Panc1 (cell line): Measurements from ENCODE around the gene FBXL15. TPM values are rescaled to one million over a fixed set of nuclear protein-coding genes. Genes with fewer than 3 reads are reported as not detected.

Source experiments
- ATAC-seq: fragments of 200-7000 bp; cut with Tn5 transposase; 2 replicates; pipeline ENCODE4 v1.9.1; 2020; ENCODE audit warnings: mild to moderate bottlenecking, moderate library complexity
- BruUV-seq: library from RNA; stranded (reverse); fragments of 400-500 nt; replicated peaks from 2 replicates; lab custom pipeline; 2021; lab: Mats Ljungman, UMichigan
- CTCF ChIA-PET: fragments of 300-600 bp; sonication (Branson Sonifier 250); formaldehyde crosslinking; loops from one replicate; lab custom pipeline; 2022; ENCODE audit warnings: antibody characterized with exemption; lab: Charles Lee
- POLR2A ChIA-PET: fragments of 300-600 bp; sonication (Branson Sonifier 250); formaldehyde crosslinking; loops from one replicate; lab custom pipeline; 2022; ENCODE audit warnings: antibody characterized with exemption; lab: Charles Lee
- DNase-seq: peaks from one replicate; pipeline ENCODE4 v3.0.0-alpha.2; 2010; ENCODE audit warnings: low read depth, low spot score
- H3K27ac ChIP-seq: 2 replicates; pipeline ENCODE4 v1.5.1; 2011; ENCODE audit warnings: mild to moderate bottlenecking, low read length, inconsistent platforms
- H3K27me3 ChIP-seq: fragments of 200-500 bp; sonication (Bioruptor generic); 2 replicates; pipeline ENCODE4 v1.6.0; 2014; ENCODE audit warnings: low read length, inconsistent platforms; ENCODE audit not compliant: control insufficient read depth, insufficient read depth
- H3K36me3 ChIP-seq: fragments of 200-500 bp; sonication (Bioruptor generic); 2 replicates; pipeline ENCODE4 v1.5.1; 2014; ENCODE audit warnings: inconsistent platforms, mild to moderate bottlenecking, low read length, moderate library complexity; ENCODE audit not compliant: control insufficient read depth, insufficient read depth
- H3K4me1 ChIP-seq: 2 replicates; pipeline ENCODE4 v1.5.1; 2011; ENCODE audit warnings: inconsistent platforms, mild to moderate bottlenecking, low read length, moderate library complexity; ENCODE audit not compliant: control insufficient read depth, insufficient read depth
- H3K4me3 ChIP-seq, 2 experiments: 2 replicates each; pipeline ENCODE4 v1.5.1; 2011 to 2012; ENCODE audit warnings: low read depth in 2 of 2, low read length in 2 of 2, mild to moderate bottlenecking in 2 of 2, inconsistent platforms in 1 of 2, moderate library complexity in 1 of 2
- H3K9me3 ChIP-seq: fragments of 200-500 bp; sonication (Bioruptor generic); 2 replicates; pipeline ENCODE4 v1.5.1; 2014; ENCODE audit warnings: low read depth, mild to moderate bottlenecking, inconsistent platforms, low read length, moderate library complexity; ENCODE audit not compliant: control insufficient read depth, insufficient read depth
- CTCF ChIP-seq: fragments of 450-650 bp; IDR thresholded peaks from 2 replicates; pipeline ENCODE4 v1.5.1; 2017; ENCODE audit warnings: mild to moderate bottlenecking
- POLR2AphosphoS5 ChIP-seq: IDR thresholded peaks from 2 replicates; pipeline ENCODE4 v1.6.1; 2012; ENCODE audit warnings: mild to moderate bottlenecking, low read depth, low read length, moderate library complexity
- REST ChIP-seq, 2 experiments: IDR thresholded peaks; 2 replicates each; pipeline ENCODE4 v1.6.1; 2011 to 2012; ENCODE audit warnings: low read depth in 2 of 2, control low read depth in 1 of 2, low read length in 1 of 2, mild to moderate bottlenecking in 1 of 2, moderate library complexity in 1 of 2; ENCODE audit not compliant: insufficient read depth in 1 of 2
- SIN3A ChIP-seq: IDR thresholded peaks from 2 replicates; pipeline ENCODE4 v1.6.1; 2012; ENCODE audit warnings: low read depth, mild to moderate bottlenecking, low read length, moderate library complexity, borderline replicate concordance; ENCODE audit not compliant: insufficient read depth
- TCF7L2 ChIP-seq: IDR thresholded peaks from 2 replicates; pipeline ENCODE4 v1.6.1; 2011; ENCODE audit warnings: mild to moderate bottlenecking, low read depth, low read length, inconsistent platforms
- in situ Hi-C: cut with HindIII; loops from 2 replicates; pipeline ENCODE4 v1.10.0; 2016; ENCODE audit warnings: low sequenced_read_pairs, low pct_unique_long_range_greater_than_20kb
- intact Hi-C: fragments of 100-400 bp; cut with micrococcal nuclease; formaldehyde crosslinking; loops from one replicate; pipeline ENCODE4 v1.10.0; 2022; ENCODE audit not compliant: unreplicated experiment
- total RNA-seq: library from RNA; stranded (reverse); gene quantifications from one replicate; pipeline ENCODE4 v1.2.1, GENCODE V29; 2021; ENCODE audit not compliant: unreplicated experiment

Gene FBXL15
- total RNA-seq, 1 experiment from 2014 or later: 7.9 TPM

- DNase-seq (no peak), ATAC-seq (no peak)
- intact Hi-C loops (no loop called here), in situ Hi-C loops (no loop called here)
- H3K27ac ChIP-seq: no peak overlapping the region
- no TSS peak for BruUV-seq
- ChIA-PET CTCF (interaction anchor here (0.7 kb wide), 1 partner anchor 79 kb away, joined by 6 read pairs; no protein-coding TSS in a partner anchor), POLR2A (no interaction called here)
- peaks cover 7% of the 10 kb centered on the region; the same call in 1 of the 2 replicates for H3K4me1 ChIP-seq
- no peaks in the 10 kb centered on the region for H3K36me3 ChIP-seq
- no peaks in the 10 kb centered on the region for H3K27me3 ChIP-seq
- TF ChIP-seq REST (IDR thresholded peaks at IDR 0.05; ENCODE audit: insufficient read depth in 1 of 2, low read depth in 2 of 2, low read length in 1 of 2) (no peak), POLR2AphosphoS5 (no peak), SIN3A (no peak), CTCF (no peak), TCF7L2 (no peak)
- no peaks in the 10 kb centered on the region for H3K9me3 ChIP-seq
- H3K4me3 ChIP-seq: no peak overlapping the region
These were observed 47.4 kb downstream of the FBXL15 start for GRCh38 chr10:102467971-102468438.

GRCh38 chr10:102468683-102469082 is 48.0 kb downstream of the FBXL15 start:
- ATAC-seq: no peak
- CTCF ChIA-PET: interaction anchor here (0.6 to 0.7 kb wide), 4 partner anchors 25 to 1680 kb away, joined by 3 to 6 read pairs (median 3); no protein-coding TSS in a partner anchor
- no peaks in the 10 kb centered on the region for H3K36me3 ChIP-seq
- POLR2A ChIA-PET: interaction anchor here (0.6 kb wide), 1 partner anchor 1583 kb away, joined by 6 read pairs; no protein-coding TSS in a partner anchor
- H3K27ac ChIP-seq: no peak overlapping the region
- no peaks in the 10 kb centered on the region for H3K9me3 ChIP-seq
- no peak for TF ChIP-seq CTCF
- TF ChIP-seq REST (IDR thresholded peaks at IDR 0.05; ENCODE audit: insufficient read depth in 1 of 2, low read depth in 2 of 2, low read length in 1 of 2): no peak
- TF ChIP-seq POLR2AphosphoS5: no peak
- no peak for TF ChIP-seq TCF7L2
- no peak for TF ChIP-seq SIN3A
- no peak for DNase-seq
- no peak overlapping the region for H3K4me3 ChIP-seq
- no TSS peak for BruUV-seq
- H3K4me1 ChIP-seq: peaks cover 2% of the 10 kb centered on the region; the same call in 1 of the 2 replicates
- intact Hi-C loops (no loop called here), in situ Hi-C loops (no loop called here)
- no peaks in the 10 kb centered on the region for H3K27me3 ChIP-seq
